ENCODE measurements around the gene RNASE12. TPM values are rescaled to one million over a fixed set of nuclear protein-coding genes. Genes with fewer than 3 reads are reported as not detected.

RNASE12 gene
- total RNA-seq, 1 experiment from 2014 or later: not detected

GRCh38 chr14:20613094-20614037 lies 22.2 kb upstream of the RNASE12 start (continued):
- peak; percentile 77 for TF ChIP-seq CBX3 (IDR thresholded peaks at IDR 0.05; ENCODE audit: low read depth)
- TF ChIP-seq EZH2phosphoT487 (IDR thresholded peaks at IDR 0.05; ENCODE audit: borderline replicate concordance): no peak
- TF ChIP-seq TCF7L2 (IDR thresholded peaks at IDR 0.05; ENCODE audit: borderline replicate concordance, extremely low read depth, insufficient read depth, insufficient read length): peak; percentile 58
- TF ChIP-seq ATF3 (IDR thresholded peaks at IDR 0.05): peak; percentile 93
- TF ChIP-seq ZNF274 (IDR thresholded peaks at IDR 0.05; ENCODE audit: low read depth, low read length): no peak

GRCh38 chr14:20612403-20612802 lies 21.2 kb upstream of the RNASE12 start:
- Histone ChIP-seq H3K4me1 (ENCODE audit: control insufficient read depth in 1 of 2, insufficient read depth in 2 of 2, low read length in 2 of 2) (peaks cover 12 to 39% of the 10 kb centered on the region in 2 experiments), H3K27ac (ENCODE audit: low read depth, low read length) (no peak overlapping the region; the same call in 1 of the 2 replicates), H3K9me3 (ENCODE audit: control insufficient read depth in 1 of 2, insufficient read depth in 1 of 2, low read depth in 1 of 2, low read length in 2 of 2) (no peaks in the 10 kb centered on the region), H3K9ac (ENCODE audit: low read length) (no peak overlapping the region), H3K4me3 (replicated peaks in 1 of 2; ENCODE audit: low read depth in 1 of 2, low read length in 2 of 2) (no peak overlapping the region), H3K79me2 (ENCODE audit: insufficient read depth, low read length) (no peaks in the 10 kb centered on the region), H4K20me1 (ENCODE audit: insufficient read depth) (no peaks in the 10 kb centered on the region), H3K4me2 (ENCODE audit: low read length) (peak overlapping the region; percentile 19; the same call in 1 of the 2 replicates), H3K36me3 (ENCODE audit: control insufficient read depth in 1 of 2, insufficient read depth in 2 of 2, low read length in 2 of 2) (no peaks in the 10 kb centered on the region), H3K9me2 (ENCODE audit: insufficient read depth) (no peaks in the 10 kb centered on the region), H3K27me3 (ENCODE audit: insufficient read depth, low read length) (no peaks in the 10 kb centered on the region), H2AFZ (ENCODE audit: low read depth, low read length, poor library complexity, severe bottlenecking) (no peak overlapping the region)
- CTCF ChIA-PET: interaction anchor here (0.7 to 2.3 kb wide), 9 partner anchors 10 to 361 kb away, joined by 3 to 33 read pairs (median 4); partner anchors contain the start of gene RNASE4
- DNase-seq (ENCODE audit: low read depth, low spot score): no peak
- no peak for ATAC-seq
- no TSS peak for BruUV-seq (replicated peaks)
- RAD21 ChIA-PET (ENCODE audit: low non-redundant PET in 1 of 2, low total read pairs in 2 of 2, uncharacterized antibody in 2 of 2, unreplicated experiment in 2 of 2): interaction anchor here in 1 of 2 experiments (1.2 kb wide), 2 partner anchors 71 to 78 kb away, joined by 3 to 5 read pairs; no protein-coding TSS in a partner anchor
- POLR2A ChIA-PET: interaction anchor here (1.1 to 1.8 kb wide), 4 partner anchors 11 to 269 kb away, joined by 3 to 7 read pairs (median 6); partner anchors contain the start of genes PARP2 and RNASE4
- intact Hi-C loops (cut with micrococcal nuclease): loop anchor here (10.0 kb wide), 1 partner anchor 362 kb away; no protein-coding TSS in a partner anchor
- TF ChIP-seq ELF1 (IDR thresholded peaks at IDR 0.05; ENCODE audit: borderline replicate concordance, low read depth): no peak
- TF ChIP-seq YY1 (IDR thresholded peaks at IDR 0.05; ENCODE audit: extremely low read depth, insufficient replicate concordance, low read depth, low read length): no peak
- TF ChIP-seq SP1 (IDR thresholded peaks at IDR 0.05; ENCODE audit: low read depth): no peak
- TF ChIP-seq EZH2phosphoT487 (IDR thresholded peaks at IDR 0.05; ENCODE audit: borderline replicate concordance): no peak
- TF ChIP-seq ZFX (IDR thresholded peaks at IDR 0.05): no peak
- TF ChIP-seq POLR2AphosphoS5 (IDR thresholded peaks at IDR 0.05; ENCODE audit: low read depth, low read length): no peak
- no peak for TF ChIP-seq CTCF (IDR thresholded peaks at IDR 0.05 in 2 of 3, conservative IDR thresholded peaks at IDR 0.05 in 1 of 3; ENCODE audit: borderline replicate concordance in 1 of 3, insufficient read depth in 1 of 3, low read depth in 2 of 3, low read length in 2 of 3)
- no peak for TF ChIP-seq SRF (IDR thresholded peaks at IDR 0.05; ENCODE audit: low read depth)
- no peak for TF ChIP-seq ATF3 (IDR thresholded peaks at IDR 0.05)
- no peak for TF ChIP-seq TCF7L2 (IDR thresholded peaks at IDR 0.05; ENCODE audit: borderline replicate concordance, extremely low read depth, insufficient read depth, insufficient read length)
- no peak for TF ChIP-seq EGR1 (IDR thresholded peaks at IDR 0.05; ENCODE audit: low read depth)
- TF ChIP-seq EZH2 (IDR thresholded peaks at IDR 0.05): no peak
- no peak for TF ChIP-seq ZNF274 (IDR thresholded peaks at IDR 0.05; ENCODE audit: low read depth, low read length)
- TF ChIP-seq POLR2A (IDR thresholded peaks at IDR 0.05; ENCODE audit: borderline replicate concordance, extremely low read depth, insufficient read depth, insufficient read length): no peak
- TF ChIP-seq CEBPB (IDR thresholded peaks at IDR 0.05; ENCODE audit: low read depth): no peak
- TF ChIP-seq RAD21 (IDR thresholded peaks at IDR 0.05; ENCODE audit: low read depth): no peak

All from HCT116 (cell line).